Activated naive CD4-positive, alpha-beta T cell treated with Interleukin-2 at 50 U/mL for 16 hours (primary cell): Measurements from ENCODE around the gene SLC17A3.

Experiments
- DNase-seq: peaks from one replicate; pipeline ENCODE4 v3.0.0-alpha.2; 2020

The SLC17A3 gene, protein sequence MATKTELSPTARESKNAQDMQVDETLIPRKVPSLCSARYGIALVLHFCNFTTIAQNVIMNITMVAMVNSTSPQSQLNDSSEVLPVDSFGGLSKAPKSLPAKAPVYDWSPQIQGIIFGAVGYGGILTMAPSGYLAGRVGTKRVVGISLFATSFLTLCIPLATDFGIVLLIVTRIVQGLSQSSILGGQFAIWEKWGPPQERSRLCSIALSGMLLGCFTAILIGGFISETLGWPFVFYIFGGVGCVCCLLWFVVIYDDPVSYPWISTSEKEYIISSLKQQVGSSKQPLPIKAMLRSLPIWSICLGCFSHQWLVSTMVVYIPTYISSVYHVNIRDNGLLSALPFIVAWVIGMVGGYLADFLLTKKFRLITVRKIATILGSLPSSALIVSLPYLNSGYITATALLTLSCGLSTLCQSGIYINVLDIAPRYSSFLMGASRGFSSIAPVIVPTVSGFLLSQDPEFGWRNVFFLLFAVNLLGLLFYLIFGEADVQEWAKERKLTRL

DNA sequence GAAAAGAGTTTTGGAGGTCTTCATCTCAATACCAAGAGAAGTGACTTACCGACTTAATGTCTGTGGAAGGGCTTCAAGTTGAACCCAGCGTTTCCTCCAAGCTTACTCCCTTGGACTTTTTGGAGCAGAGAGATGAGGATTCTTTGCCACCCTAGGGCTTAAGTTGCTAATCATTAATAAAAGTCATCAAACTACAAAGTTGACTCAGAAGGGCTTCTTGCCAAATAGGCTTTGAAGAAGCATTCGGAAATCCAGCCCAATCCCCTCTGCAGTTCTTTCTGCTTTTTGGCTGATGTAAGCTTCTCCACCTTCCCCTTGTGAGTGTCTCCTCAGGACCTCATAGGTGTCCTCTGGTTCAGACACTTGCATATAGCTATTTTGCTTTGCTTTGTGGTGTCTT lies at the start of gene SLC17A3:
TSS of gene SLC17A3 (minus strand) at position 126 of the 400 bp plus-strand sequence. CDS start 5,856 bp downstream, outside the sequence.
- DNase-seq: no peak

GRCh38 chr6:25922301-25922700 lies 48.3 kb upstream of the SLC17A3 start:
- no peak for DNase-seq

DNA sequence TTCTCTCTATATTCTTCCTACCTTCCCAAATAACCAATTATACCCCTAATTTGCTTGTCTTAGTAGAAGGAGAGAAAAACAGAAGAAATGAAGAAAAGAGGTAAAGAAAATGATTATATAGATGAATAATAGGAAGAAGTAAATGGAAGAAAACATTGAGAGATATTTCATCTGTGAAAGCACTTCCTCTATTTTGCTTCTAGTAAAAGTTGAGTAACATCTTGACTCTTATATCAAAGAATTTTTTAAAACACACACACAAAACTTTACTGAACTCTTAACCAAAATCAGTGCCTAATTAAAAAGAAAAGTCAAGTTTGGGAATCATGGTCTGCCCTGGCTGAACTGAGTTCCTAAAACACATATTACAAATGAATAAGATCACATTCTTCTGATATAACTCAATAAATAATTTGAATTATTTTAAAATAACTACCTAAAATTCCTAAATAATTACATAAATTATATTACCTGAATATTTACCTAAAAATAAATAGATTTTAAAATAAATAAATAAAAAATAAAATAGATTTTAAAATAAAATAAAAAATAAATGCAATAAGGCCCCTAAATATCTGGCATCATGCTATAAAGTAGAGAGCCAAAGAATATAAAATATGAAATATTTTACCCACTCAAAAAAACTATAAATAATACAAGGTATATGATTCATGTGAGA lies 47.6 kb upstream of the SLC17A3 start:
- DNase-seq: no peak

- DNase-seq: no peak
These were observed 45.6 kb upstream of the SLC17A3 start for GRCh38 chr6:25919657-25920056.

GRCh38 chr6:25918083-25918683 lies 44.1 kb upstream of the SLC17A3 start:
- no peak for DNase-seq

DNA sequence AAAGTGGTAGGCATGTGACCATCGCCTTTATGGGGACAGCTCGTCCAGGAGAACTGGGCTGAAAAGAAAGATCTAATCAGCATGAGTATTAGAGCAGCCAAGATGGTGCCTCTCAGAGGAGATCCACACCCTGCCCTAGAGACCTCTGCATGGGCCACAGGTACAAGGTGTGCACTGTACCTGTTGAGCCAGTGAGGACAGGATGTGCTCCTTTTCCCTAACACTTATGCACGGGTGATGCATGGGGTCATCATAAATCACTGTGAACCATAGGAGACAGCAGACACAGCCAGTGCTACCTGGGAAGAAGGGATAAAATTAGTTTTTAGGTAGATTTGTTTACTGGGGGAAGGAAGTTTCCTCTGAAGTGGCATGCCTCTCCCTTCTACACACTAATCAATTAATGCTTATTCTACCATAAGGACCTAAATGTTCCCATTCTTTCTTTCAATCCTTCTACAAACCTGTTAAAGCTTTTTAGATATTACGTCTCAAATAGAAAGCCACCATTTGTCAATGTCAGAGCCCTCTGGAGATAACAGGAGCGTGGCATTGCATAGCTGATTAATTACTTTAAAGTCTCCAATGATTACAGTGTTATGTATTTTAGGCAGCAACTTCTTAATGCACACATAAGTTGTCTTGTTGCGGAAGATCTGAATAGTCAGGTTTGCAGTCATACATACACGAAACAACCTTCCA lies 42.9 kb upstream of the SLC17A3 start:
- no peak for DNase-seq

- DNase-seq: no peak
These were observed 42.3 kb upstream of the SLC17A3 start for GRCh38 chr6:25916330-25916729.

GRCh38 chr6:25913741-25914140 lies 39.7 kb upstream of the SLC17A3 start:
- no peak for DNase-seq

GRCh38 chr6:25911351-25911750 lies 37.3 kb upstream of the SLC17A3 start:
- DNase-seq: no peak

DNA sequence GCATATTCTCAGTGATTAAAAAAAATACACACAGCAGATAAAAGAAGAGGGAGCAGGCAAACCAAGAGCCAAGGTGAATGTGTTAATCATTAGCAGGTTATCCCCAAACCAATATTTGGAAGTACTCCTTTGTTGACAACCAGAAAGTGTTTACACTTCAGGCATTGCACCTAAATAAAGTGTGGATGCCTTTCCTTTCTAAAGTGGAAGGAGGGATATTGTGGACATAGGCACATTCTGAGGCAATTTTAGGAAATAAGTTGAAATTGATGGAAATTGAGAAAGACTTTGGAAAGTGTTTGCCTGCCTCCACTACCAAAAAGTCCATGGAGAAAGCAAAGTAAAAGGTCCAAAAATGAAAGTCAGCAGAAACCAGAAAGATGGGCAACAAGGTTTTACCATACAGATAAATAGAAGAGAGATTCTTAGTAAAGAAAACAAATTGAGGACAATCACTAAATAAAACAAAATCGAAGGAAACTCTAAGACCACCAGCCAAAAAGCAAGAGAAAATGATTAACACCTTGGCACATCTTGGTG lies 33.5 kb upstream of the SLC17A3 start:
- DNase-seq: no peak

DNA sequence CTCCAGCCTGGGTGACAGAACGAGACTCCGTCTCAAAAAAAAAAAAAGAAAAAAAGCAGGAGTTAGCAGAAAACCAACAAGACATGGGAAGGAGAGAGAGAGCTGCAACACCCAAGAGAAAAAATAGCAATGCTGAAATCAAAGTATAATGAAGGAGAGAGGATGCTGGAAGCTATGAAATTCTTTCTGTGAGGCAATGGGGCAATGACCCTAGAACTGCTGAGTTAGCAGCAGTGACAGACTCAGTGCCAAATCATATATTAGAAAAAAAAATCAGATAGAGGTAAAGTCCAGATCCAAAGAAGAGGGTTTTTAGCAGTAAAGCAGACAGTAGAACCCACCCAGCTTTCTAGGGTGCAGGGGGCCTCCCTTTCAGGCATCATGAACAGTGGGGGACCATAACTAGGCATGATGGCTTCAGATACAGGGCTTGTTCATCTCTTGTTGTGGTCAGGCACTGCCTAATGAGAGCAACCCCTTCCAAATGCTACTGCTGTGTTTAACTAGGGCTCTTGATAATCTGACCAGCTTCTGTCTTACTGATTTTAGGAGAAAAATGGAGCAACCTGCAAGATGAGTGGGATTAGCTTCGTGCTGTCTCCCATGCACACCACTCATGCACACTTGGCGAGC lies 29.5 kb upstream of the SLC17A3 start:
- no peak for DNase-seq

GRCh38 chr6:25902071-25902470 lies 28.0 kb upstream of the SLC17A3 start:
- no peak for DNase-seq

GRCh38 chr6:25900843-25901242 lies 26.8 kb upstream of the SLC17A3 start:
- no peak for DNase-seq

DNA sequence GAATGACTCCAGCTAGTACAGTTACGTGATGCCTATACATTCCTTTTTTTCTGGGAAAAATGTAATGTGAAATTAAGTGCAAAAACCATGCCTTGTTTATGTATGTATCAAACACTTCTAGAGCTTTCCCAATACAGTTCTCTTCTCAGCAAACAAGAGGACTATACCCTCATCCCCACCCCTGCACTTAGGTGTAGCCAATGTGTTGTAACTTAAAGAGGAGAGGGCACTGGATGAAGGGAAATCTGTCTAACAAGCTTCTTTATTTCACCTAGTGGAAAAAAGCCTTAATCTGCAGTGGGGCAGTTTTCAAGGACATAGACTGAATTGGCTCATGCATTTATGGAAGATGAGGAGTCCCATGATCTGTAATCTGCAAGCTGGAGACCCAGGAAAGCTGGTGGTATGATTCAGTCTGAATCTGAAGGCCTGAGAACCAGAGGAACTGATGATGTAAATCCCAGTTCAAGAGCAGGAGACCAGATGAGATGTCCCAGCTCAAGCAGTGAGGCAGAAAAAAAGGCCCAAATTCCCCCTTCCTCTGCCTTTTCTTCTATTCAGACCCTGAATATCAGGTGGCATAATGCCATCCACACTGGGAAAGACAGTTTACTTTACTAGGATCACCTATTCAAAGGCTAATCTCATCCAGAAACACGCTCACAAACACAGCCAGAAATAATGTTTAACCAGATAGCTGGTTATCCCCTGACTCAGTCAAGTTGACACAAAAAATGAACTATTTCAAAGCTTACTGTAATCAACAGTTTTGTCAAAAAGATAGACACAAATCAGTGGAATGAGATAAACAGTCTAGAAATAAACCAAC lies 25.8 kb upstream of the SLC17A3 start:
- no peak for DNase-seq

GRCh38 chr6:25899123-25899522 lies 25.1 kb upstream of the SLC17A3 start:
- DNase-seq: no peak

DNA sequence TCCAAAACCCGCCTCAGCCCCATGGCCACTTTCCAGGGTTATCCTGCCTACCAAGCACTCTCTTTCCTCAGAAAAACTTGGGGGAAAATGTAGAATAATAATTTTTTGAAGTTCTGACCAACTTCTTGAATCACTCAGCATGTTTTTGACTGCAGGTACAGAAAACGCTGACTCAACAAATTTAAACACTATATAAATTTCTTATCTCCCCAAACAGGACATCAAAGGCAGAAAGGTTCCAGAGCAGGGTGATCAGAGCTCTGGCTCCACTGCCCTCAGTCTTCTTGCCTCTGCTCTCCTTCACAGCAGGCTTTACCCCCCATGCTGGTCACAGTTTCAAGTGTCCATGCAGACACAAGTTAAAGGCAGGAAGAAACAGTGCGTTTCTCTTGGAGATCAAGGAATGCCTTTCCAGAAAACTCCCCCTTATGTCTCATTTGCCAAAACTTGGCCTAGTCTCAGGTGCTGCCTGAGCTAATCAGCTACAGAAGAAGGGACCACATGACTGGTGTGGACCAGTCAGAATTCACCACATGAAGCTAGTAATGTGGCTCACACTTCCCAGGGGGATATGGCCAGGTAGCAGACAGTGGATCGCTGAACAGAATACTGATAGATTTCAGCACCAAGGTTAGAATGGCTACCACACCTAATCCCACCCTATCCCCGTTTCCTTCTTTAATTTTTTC lies 24.4 kb upstream of the SLC17A3 start:
- no peak for DNase-seq

DNA sequence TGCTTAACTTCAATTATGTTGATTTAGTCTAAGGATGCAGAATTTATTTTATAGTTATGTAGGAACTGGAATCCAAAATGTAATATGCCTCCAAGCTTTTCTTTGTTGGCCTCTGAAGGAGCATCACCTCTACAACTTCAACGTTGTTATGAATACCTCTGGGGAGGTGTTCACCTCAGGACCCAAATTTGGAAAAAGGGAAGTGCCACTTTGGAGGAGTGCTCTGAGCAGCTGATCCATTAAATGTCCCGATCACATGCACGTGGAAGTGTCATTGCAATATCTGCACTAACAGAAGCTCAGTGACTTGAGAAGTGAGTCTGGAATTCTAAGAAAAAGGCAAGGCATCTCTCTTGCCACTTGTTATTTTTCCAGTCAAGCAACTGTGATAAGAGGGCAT lies 22.2 kb upstream of the SLC17A3 start:
- DNase-seq: no peak

DNA sequence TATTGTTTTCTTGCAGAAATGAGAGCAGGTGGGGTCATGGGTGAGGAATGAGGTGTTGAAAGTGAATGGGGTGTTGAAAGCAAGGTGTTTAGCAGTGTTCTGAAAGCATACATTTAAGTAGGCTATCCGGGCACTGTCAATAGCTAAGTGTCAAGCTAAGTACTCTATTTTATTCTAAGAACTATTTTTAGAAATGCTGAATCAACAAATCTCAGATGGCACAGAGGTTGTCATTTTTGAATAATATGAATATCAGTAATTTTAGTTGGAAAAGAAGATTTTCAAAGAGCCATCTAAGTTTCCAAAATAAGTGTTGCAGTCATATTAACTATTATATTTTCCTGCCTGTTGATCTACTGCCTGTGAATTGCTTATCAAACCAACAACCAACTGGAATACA lies 21.7 kb upstream of the SLC17A3 start:
- no peak for DNase-seq

DNA sequence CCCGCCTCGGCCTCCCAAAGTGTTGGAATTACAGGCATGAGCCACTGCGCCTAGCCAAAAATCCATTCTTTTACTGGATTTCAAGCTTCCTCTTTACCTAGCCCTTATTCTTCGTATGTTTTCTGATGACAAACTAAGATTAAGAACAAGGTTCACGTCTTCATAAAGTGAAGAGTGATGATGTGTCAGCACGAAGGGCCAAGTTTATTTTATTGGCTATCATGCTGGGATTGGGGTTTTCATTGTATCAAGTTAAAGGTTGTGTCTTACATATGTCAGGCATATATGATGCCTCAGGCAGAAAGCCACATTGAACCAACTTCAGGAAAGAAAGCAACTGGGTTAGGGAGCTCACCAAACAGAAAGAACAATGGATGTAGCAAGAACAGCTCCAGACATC lies 19.7 kb upstream of the SLC17A3 start:
- no peak for DNase-seq

DNA sequence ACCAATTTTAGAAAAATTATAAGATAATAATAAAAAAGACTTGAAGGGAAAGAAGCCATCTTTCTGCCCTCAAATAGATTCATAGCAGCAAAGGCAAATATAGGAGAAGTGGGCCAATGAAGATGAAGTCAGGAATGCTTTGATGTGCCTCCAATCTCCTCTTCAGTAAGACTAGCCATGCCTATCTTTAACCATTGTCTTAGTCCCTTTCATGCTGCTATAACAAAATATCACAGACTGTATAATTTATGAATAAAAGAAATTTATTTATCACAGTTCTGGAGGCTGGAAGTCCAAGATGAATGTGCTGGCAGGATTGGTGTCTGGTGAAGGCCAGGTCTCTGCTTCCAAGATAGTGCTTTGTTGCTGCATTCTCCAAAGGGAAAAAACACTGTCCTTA lies 18.8 kb upstream of the SLC17A3 start:
- no peak for DNase-seq
